Measurements from ENCODE around the gene BTAF1.
"Not testable (repeated sequence)": the region's sequence is repeated elsewhere in the genome, so short reads cannot be mapped to it uniquely, and the experiment has no call there.

Gene BTAF1

DNA sequence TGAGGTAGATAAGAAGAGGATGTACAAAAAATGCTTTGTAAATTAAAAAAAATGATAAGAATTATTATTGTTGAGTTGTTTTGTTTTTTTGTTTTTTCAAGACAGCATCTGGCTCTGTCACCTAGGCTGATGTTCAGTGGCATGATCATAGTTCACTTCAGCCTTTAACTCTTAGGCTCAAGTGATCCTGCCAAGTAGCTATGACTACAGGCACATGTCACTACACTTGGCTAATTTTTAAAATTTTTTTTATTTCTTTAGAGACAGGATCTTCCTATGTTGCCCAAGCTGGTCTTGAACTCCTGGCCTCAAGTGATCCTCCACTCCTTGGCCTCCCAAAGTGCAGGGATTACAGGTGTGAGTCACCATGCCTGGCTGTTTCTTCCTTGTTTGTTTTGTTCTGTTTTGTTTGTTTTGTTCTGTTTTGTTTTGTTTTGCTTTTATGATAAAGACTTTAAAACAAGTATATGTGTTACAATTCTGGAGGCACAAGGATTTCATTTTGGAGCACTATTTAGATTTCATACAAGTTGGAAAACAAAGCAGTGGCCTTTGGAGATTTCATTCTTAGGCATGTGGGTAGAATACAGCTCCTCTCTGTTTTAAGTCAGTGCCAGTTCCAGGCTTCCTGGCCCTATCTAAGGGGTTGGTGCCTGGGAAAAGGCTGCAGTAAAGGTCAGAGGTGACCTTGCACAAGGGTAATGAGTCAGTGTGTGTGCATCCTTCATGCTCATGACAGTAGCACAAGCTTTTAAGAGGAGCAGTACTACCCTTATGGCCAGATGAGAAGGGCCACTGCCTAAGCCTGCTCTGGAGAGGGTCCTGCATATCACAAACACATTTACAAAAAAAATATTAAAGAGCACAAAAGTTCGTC is 32.2 kb upstream of the BTAF1 start:
- no peak overlapping the region for H3K9ac ChIP-seq (ENCODE audit: low read depth, low read length)
- H3K9me3 ChIP-seq (replicated peaks; ENCODE audit: low read length) = no peaks in the 10 kb centered on the region
- H3K4me1 ChIP-seq (ENCODE audit: control insufficient read depth, insufficient read depth, low read length) = peaks cover 24% of the 10 kb centered on the region
- H3K27me3 ChIP-seq (ENCODE audit: control insufficient read depth, insufficient read depth, low read length) = no peaks in the 10 kb centered on the region
- no peak overlapping the region for H3K4me3 ChIP-seq (ENCODE audit: low read length)
- no peak overlapping the region for H3K4me2 ChIP-seq (ENCODE audit: low read length)
- no peaks in the 10 kb centered on the region for H3K36me3 ChIP-seq (ENCODE audit: insufficient read depth, low read length)

DNA sequence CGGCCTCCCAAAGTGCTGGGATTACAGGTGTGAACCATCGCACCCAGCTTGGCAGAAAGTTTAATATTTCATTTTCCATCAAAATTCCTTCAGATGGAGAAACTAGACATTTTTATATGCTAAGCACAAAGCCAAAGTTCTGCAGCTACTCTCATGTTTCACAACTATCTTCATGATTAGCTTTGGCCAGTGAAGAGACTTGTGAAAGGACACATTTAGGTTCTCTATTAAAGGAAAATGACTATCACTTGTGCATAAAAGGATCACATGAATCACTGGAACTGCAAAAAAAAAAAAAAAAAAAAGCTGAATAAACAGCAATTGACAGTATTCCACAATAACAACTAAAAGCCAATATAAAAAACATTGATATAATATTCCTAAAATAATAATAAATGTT is 30.5 kb upstream of the BTAF1 start:
- no peaks in the 10 kb centered on the region for H3K36me3 ChIP-seq (ENCODE audit: insufficient read depth, low read length)

DNA sequence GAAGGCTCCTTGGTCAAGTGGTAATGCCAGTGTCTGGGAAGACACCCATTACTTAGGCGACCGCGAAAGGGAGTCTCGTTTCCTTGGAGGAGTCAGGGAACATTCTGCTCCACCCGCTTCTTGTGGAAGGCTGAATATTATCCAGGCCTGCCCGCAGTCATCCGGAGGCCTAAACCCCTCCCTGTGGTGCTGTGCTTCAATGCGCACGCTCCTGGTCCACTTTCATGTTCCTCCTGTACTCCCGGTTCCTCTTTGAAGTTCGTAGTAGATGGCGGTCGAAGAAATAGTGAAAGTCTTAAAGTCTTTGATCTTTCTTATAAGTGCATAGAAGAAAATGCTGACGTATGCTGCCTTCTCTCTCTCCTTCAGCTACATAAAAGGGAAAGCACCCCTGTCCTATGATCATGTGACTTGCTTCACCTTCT is 29.3 kb upstream of the BTAF1 start:
- H3K4me3 ChIP-seq (ENCODE audit: low read length); H3K27me3 ChIP-seq (ENCODE audit: control insufficient read depth, insufficient read depth, low read length); H3K36me3 ChIP-seq (ENCODE audit: insufficient read depth, low read length); H3K9ac ChIP-seq (ENCODE audit: low read depth, low read length); H3K4me2 ChIP-seq (ENCODE audit: low read length); H3K9me3 ChIP-seq (replicated peaks; ENCODE audit: low read length): not testable (repeated sequence)
- peaks cover 12% of the 10 kb centered on the region for H3K4me1 ChIP-seq (ENCODE audit: control insufficient read depth, insufficient read depth, low read length)

More for the DNA sequence above, 30.5 kb upstream of the BTAF1 start:
- Histone ChIP-seq H3K4me2 (ENCODE audit: low read length) (no peak overlapping the region), H3K9ac (ENCODE audit: low read depth, low read length) (no peak overlapping the region), H3K4me1 (ENCODE audit: control insufficient read depth, insufficient read depth, low read length) (peaks cover 12% of the 10 kb centered on the region), H3K4me3 (ENCODE audit: low read length) (no peak overlapping the region), H3K27me3 (ENCODE audit: control insufficient read depth, insufficient read depth, low read length) (no peaks in the 10 kb centered on the region), H3K9me3 (replicated peaks; ENCODE audit: low read length) (no peaks in the 10 kb centered on the region)

DNA sequence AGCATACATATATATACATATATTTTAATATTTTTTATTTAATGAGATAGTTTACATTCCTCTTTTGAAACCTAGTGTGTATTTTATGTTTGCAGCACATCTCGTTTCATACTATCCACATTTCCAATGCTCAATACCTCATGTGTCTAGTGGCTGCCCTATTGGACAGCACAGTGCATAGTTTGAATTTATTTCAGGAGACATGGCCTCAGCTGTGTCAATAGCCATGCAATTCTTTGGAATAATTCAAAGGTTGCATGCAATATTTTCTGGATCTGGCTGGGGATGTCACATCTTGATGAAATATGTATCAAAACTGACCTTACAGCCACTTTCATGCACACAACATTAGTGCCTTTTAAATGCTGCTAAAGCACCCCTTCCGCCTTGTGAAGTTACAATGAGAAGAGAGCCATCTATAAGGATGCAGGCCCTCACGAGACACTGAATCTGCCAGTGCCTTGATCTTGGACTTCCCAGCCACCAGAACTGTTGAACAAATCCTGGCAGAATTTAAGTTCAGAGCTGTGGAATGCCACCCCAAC is 27.3 kb upstream of the BTAF1 start:
- Histone ChIP-seq H3K27me3 (ENCODE audit: control insufficient read depth, insufficient read depth, low read length) (no peaks in the 10 kb centered on the region), H3K36me3 (ENCODE audit: insufficient read depth, low read length) (no peaks in the 10 kb centered on the region), H3K4me3 (ENCODE audit: low read length) (no peak overlapping the region), H3K9ac (ENCODE audit: low read depth, low read length) (no peak overlapping the region), H3K4me1 (ENCODE audit: control insufficient read depth, insufficient read depth, low read length) (peaks cover 10% of the 10 kb centered on the region), H3K9me3 (replicated peaks; ENCODE audit: low read length) (no peaks in the 10 kb centered on the region), H3K4me2 (ENCODE audit: low read length) (no peak overlapping the region)

DNA sequence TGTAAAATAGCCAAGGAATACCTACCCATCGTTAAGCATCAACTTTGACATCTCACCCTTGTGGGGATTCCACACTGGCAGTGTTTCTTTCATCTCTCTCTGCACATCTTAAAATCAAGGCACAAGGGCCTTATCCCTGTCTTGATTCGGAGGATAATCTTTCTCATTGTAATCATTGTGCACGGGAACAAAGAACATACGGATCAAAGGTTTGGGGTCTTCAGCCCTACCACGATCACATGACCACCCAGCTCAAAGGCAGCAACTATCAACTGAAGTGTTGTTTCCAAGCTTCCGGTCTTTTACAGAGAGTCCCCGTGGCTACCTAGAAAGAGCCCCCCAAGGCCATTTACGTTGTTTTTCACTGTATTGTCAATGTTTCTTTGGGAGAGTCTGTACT is 26.1 kb upstream of the BTAF1 start:
- peaks cover 14% of the 10 kb centered on the region for H3K4me1 ChIP-seq (ENCODE audit: control insufficient read depth, insufficient read depth, low read length)

DNA sequence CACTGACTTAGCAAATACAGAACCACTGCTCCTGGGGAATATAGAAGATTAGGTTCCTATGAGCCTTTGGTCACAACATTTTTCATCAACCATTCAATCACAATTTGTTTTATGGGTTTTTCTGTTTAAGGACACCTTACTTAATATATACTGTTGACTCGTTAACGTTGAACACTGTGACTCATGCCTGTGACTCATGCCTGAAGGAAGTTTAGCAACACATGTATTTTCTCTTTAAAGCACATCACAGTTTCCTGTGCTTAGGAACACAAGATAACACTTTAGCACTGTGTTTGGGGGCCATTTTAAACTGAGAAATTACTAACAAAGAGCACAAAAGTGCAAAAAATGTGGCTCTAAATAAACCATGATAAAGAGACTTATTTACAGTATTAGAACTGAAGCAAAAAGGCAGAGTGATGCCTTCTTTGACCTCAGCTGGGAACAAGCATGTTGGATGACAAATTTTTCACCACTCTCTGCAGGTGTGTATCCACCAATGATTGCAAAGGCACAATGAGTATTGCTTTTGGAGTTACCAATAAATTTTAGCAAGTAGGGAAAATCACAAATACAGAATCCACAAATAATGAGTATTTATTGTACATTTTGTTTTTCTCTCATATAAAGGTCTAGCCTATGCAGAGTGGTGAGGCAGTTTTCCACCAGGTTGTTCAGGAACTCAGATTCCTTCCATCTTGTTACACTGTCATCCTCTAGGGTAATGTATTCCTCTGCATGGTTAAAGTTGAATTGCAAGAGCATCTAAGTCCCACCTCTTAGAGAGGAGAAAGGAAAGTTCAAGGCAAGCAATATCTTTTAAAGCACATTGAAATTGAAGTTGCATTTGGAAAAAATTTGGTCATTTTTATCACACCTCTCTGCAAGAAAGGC is 21.5 kb upstream of the BTAF1 start:
- Histone ChIP-seq H3K4me1 (ENCODE audit: control insufficient read depth, insufficient read depth, low read length) (peaks cover 21% of the 10 kb centered on the region), H3K36me3 (ENCODE audit: insufficient read depth, low read length) (no peaks in the 10 kb centered on the region), H3K9ac (ENCODE audit: low read depth, low read length) (no peak overlapping the region), H3K4me3 (ENCODE audit: low read length) (no peak overlapping the region), H3K27me3 (ENCODE audit: control insufficient read depth, insufficient read depth, low read length) (no peaks in the 10 kb centered on the region), H3K9me3 (replicated peaks; ENCODE audit: low read length) (no peaks in the 10 kb centered on the region), H3K4me2 (ENCODE audit: low read length) (peak overlapping the region; percentile 38)

More for the DNA sequence above, 26.1 kb upstream of the BTAF1 start:
- Histone ChIP-seq H3K9ac (ENCODE audit: low read depth, low read length) (no peak overlapping the region), H3K4me2 (ENCODE audit: low read length) (no peak overlapping the region), H3K27me3 (ENCODE audit: control insufficient read depth, insufficient read depth, low read length) (no peaks in the 10 kb centered on the region), H3K36me3 (ENCODE audit: insufficient read depth, low read length) (no peaks in the 10 kb centered on the region), H3K9me3 (replicated peaks; ENCODE audit: low read length) (no peaks in the 10 kb centered on the region), H3K4me3 (ENCODE audit: low read length) (no peak overlapping the region)

DNA sequence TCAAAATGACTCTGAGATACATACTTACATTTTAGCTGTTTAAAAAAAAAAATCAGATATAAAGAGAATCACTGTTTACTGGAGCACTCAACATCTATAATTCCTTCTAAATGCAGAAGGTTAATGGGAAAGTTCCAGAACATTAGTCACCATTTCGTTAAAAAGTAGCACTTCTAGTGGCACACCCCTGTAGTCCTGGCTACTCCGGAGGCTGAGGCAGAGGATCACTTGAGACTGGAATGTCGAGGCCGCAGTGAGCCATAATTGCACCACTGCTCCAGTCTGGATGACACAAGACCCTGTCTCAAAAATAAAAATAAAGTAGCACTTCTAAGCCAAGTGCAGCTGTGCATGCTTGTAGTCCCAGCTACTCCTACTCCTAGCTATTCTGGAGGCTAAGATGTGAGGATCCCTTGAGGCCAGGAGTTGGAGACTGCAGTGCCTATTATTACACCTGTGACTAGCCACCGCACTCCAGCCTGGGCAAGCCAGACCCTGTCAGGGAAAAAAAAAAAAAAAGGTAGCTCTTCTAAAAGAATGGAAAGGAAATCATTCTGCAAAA is 16.5 kb upstream of the BTAF1 start:
- Histone ChIP-seq H3K9me3 (replicated peaks; ENCODE audit: low read length) (no peaks in the 10 kb centered on the region), H3K9ac (ENCODE audit: low read depth, low read length) (no peak overlapping the region), H3K27me3 (ENCODE audit: control insufficient read depth, insufficient read depth, low read length) (no peaks in the 10 kb centered on the region), H3K4me3 (ENCODE audit: low read length) (no peak overlapping the region), H3K4me1 (ENCODE audit: control insufficient read depth, insufficient read depth, low read length) (peaks cover 16% of the 10 kb centered on the region), H3K4me2 (ENCODE audit: low read length) (no peak overlapping the region), H3K36me3 (ENCODE audit: insufficient read depth, low read length) (no peaks in the 10 kb centered on the region)

DNA sequence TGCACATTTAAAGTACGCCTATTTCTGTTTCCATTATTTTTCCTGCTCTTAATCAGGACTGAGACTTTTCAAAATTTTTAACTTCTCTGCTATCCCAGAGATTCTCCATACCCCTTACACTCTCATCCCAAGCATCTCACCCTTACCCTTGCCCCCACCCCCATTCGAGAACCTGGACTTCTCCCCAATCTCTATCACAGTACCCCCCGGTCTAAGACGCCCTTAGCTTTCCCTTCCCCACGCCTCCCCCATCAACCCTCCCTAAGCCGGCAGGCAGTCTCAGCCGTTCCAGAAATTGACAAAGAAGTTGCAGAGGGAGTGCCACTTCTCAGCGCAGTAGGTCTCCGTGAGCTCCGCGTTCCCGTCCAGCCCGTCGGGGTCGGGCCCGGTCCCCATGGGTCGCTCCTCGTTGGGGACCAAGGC is 15.6 kb upstream of the BTAF1 start:
- Histone ChIP-seq H3K27me3 (ENCODE audit: control insufficient read depth, insufficient read depth, low read length) (no peaks in the 10 kb centered on the region), H3K4me3 (ENCODE audit: low read length) (peak overlapping the region; percentile 93), H3K4me1 (ENCODE audit: control insufficient read depth, insufficient read depth, low read length) (peaks cover 10% of the 10 kb centered on the region), H3K9me3 (replicated peaks; ENCODE audit: low read length) (no peaks in the 10 kb centered on the region), H3K9ac (ENCODE audit: low read depth, low read length) (peak overlapping the region; percentile 70), H3K4me2 (ENCODE audit: low read length) (peak overlapping the region; percentile 93), H3K36me3 (ENCODE audit: insufficient read depth, low read length) (no peaks in the 10 kb centered on the region)

DNA sequence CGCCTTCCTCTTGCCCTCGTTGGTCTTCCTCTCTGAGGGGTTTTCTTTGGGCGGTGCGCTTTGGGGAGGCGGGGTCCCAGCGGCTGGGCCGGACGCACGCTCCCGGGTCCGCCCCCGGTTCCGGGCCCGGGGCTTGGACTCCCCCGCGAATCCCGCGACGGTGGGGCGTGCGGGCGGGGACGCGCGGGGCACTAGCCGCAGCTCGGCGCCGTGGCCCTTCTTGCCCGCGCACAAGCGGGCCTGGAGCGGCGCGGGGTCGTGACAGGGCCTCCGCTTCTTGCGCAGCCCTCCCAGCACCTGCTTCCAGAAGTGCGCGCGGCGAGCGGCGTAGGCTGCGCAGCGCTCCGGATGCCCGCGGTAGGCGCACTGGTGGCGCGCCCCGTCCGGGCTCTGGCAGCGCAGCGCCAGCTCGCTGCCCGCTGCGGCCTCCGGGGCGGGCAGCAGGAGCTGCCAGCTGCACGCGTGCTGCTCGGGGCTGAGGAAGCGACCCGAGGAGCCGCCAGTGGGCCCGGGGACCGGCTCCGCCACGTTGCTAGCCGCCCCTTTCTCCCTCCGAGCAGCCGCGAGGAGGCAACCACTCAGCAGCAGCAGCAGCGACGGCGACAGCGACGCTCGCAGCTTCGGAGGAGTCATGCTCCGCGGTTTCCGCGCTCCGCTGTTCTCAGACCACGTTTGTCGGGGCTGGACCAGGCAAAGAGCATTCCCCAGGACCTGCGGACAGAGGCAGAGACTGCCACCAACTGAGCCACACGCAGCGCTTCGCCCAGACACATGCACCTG is 15.0 kb upstream of the BTAF1 start:
- Histone ChIP-seq H3K4me3 (ENCODE audit: low read length) (peak overlapping the region; percentile 93), H3K27me3 (ENCODE audit: control insufficient read depth, insufficient read depth, low read length) (no peaks in the 10 kb centered on the region), H3K9ac (ENCODE audit: low read depth, low read length) (peak overlapping the region; percentile 70), H3K36me3 (ENCODE audit: insufficient read depth, low read length) (no peaks in the 10 kb centered on the region), H3K4me2 (ENCODE audit: low read length) (peak overlapping the region; percentile 93), H3K9me3 (replicated peaks; ENCODE audit: low read length) (no peaks in the 10 kb centered on the region), H3K4me1 (ENCODE audit: control insufficient read depth, insufficient read depth, low read length) (peaks cover 10% of the 10 kb centered on the region)

DNA sequence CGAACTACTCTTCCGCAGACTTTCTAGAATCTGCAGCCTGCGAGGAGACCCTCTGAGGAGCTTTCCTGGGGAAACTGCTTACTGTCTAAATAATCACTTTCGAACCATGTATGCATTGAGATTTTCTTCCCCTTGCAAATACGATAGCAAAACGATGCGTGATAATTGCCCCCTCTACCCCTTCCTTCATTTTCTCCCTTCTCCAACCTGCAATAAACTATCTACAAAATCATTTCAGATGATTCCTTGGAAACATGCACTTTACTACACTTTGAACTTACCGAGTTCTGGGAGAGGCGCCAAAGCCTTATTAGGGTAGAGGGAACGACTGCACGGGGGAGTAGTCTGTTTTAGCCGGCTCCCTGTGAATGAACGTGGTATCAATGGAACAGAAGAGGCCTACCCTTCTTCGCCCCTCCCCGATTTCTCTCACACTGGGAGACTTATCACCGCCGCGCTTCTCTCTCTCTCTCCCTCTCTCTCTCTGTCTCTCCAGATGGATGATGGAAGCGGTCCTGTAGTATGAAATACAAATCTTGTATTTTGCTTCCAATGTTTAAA is 14.4 kb upstream of the BTAF1 start, which contains the start of gene FGFBP3:
Gene FGFBP3 (minus strand): TSS at position 370 of the 561 bp plus-strand sequence. CDS start 517 bp downstream, outside the sequence.
- Histone ChIP-seq H3K9ac (ENCODE audit: low read depth, low read length) (peak within 1 kb of the TSS; percentile 70), H3K36me3 (ENCODE audit: insufficient read depth, low read length) (no peaks in the 10 kb centered on the region), H3K4me1 (ENCODE audit: control insufficient read depth, insufficient read depth, low read length) (peaks cover 10% of the 10 kb centered on the region), H3K9me3 (replicated peaks; ENCODE audit: low read length) (no peaks in the 10 kb centered on the region), H3K4me2 (ENCODE audit: low read length) (peak within 1 kb of the TSS; percentile 93), H3K4me3 (ENCODE audit: low read length) (peak within 1 kb of the TSS; percentile 93), H3K27me3 (ENCODE audit: control insufficient read depth, insufficient read depth, low read length) (no peaks in the 10 kb centered on the region)
